Measurements from ENCODE around the gene HLA-DPA1.

The HLA-DPA1 gene

GRCh38 chr6:33073431-33073871 lies at the start of gene HLA-DPA1:
Gene HLA-DPA1, minus strand, starts transcription at chr6:33073649.
- no peaks in the 10 kb centered on the region for H3K27me3 Mint-ChIP-seq
- H3K4me3 Mint-ChIP-seq = peak within 1 kb of the TSS; percentile 73 to 74
- H3K9me3 Mint-ChIP-seq = no peaks in the 10 kb centered on the region
- H3K4me1 Mint-ChIP-seq = peaks cover 50% of the 10 kb centered on the region
- H3K27ac Mint-ChIP-seq = peak within 1 kb of the TSS; percentile 29 to 45
- DNase-seq (peak; percentile 33 to 35), ATAC-seq (peak; percentile 75)

GRCh38 chr6:33123181-33123580 lies 49.7 kb upstream of the HLA-DPA1 start:
- Mint-ChIP-seq H3K27me3 (peaks cover 16% of the 10 kb centered on the region), H3K4me1 (peaks cover 4% of the 10 kb centered on the region), H3K27ac (no peak overlapping the region), H3K4me3 (no peak overlapping the region), H3K9me3 (peaks cover 5 to 11% of the 10 kb centered on the region in 2 donors)
- DNase-seq (no peak), ATAC-seq (no peak)

- DNase-seq (no peak), ATAC-seq (no peak)
- H3K27ac Mint-ChIP-seq = no peak overlapping the region
- H3K9me3 Mint-ChIP-seq = peaks cover 5 to 11% of the 10 kb centered on the region in 2 donors
- no peak overlapping the region for H3K4me3 Mint-ChIP-seq
- peaks cover 22% of the 10 kb centered on the region for H3K4me1 Mint-ChIP-seq
- H3K27me3 Mint-ChIP-seq = peaks cover 31% of the 10 kb centered on the region
These were observed 46.6 kb upstream of the HLA-DPA1 start for GRCh38 chr6:33120001-33120400.

GRCh38 chr6:33118525-33119123 lies 45.2 kb upstream of the HLA-DPA1 start:
- peaks cover 45% of the 10 kb centered on the region for H3K27me3 Mint-ChIP-seq
- no peak overlapping the region for H3K4me3 Mint-ChIP-seq
- ATAC-seq (peak; percentile 66), DNase-seq (no peak)
- H3K9me3 Mint-ChIP-seq = peaks cover under 1 to 2% of the 10 kb centered on the region in 2 donors
- no peak overlapping the region for H3K27ac Mint-ChIP-seq
- peaks cover 28% of the 10 kb centered on the region for H3K4me1 Mint-ChIP-seq

GRCh38 chr6:33117811-33118277 lies 44.4 kb upstream of the HLA-DPA1 start:
- DNase-seq (no peak), ATAC-seq (no peak)
- peak overlapping the region in 1 of 2 donors; percentile 53 for H3K4me3 Mint-ChIP-seq
- H3K4me1 Mint-ChIP-seq = peaks cover 31% of the 10 kb centered on the region
- H3K27me3 Mint-ChIP-seq = peaks cover 52% of the 10 kb centered on the region
- H3K27ac Mint-ChIP-seq = no peak overlapping the region
- no peaks in the 10 kb centered on the region for H3K9me3 Mint-ChIP-seq

GRCh38 chr6:33116841-33117711 lies 43.6 kb upstream of the HLA-DPA1 start:
- peaks cover 60% of the 10 kb centered on the region for H3K27me3 Mint-ChIP-seq

GRCh38 chr6:33116417-33116816 lies 43.0 kb upstream of the HLA-DPA1 start:
- DNase-seq (no peak), ATAC-seq (no peak)
- Mint-ChIP-seq H3K27me3 (peaks cover 61% of the 10 kb centered on the region), H3K4me1 (peaks cover 31% of the 10 kb centered on the region), H3K27ac (no peak overlapping the region), H3K9me3 (no peaks in the 10 kb centered on the region), H3K4me3 (no peak overlapping the region)

More at GRCh38 chr6:33116841-33117711, 43.6 kb upstream of the HLA-DPA1 start:
- Mint-ChIP-seq H3K4me1 (peaks cover 31% of the 10 kb centered on the region), H3K27ac (no peak overlapping the region), H3K4me3 (peak overlapping the region; percentile 4 to 53), H3K9me3 (no peaks in the 10 kb centered on the region)
- ATAC-seq = peak; percentile 23
- DNase-seq = no peak

GRCh38 chr6:33114406-33114805 lies 41.0 kb upstream of the HLA-DPA1 start:
- Mint-ChIP-seq H3K4me1 (peaks cover 31% of the 10 kb centered on the region), H3K4me3 (no peak overlapping the region), H3K9me3 (no peaks in the 10 kb centered on the region), H3K27ac (no peak overlapping the region), H3K27me3 (peaks cover 77% of the 10 kb centered on the region)
- no peak for ATAC-seq
- no peak for DNase-seq

GRCh38 chr6:33113755-33114154 lies 40.3 kb upstream of the HLA-DPA1 start:
- Mint-ChIP-seq H3K4me1 (peaks cover 31% of the 10 kb centered on the region), H3K27ac (no peak overlapping the region), H3K4me3 (no peak overlapping the region), H3K9me3 (no peaks in the 10 kb centered on the region), H3K27me3 (peaks cover 82% of the 10 kb centered on the region)
- no peak for ATAC-seq
- no peak for DNase-seq

GRCh38 chr6:33112148-33112547 lies 38.7 kb upstream of the HLA-DPA1 start:
- H3K4me1 Mint-ChIP-seq = peaks cover 18% of the 10 kb centered on the region

GRCh38 chr6:33108307-33108706 lies 34.9 kb upstream of the HLA-DPA1 start:
- peaks cover 9 to 12% of the 10 kb centered on the region in 2 donors for H3K9me3 Mint-ChIP-seq
- peaks cover 79% of the 10 kb centered on the region for H3K27me3 Mint-ChIP-seq
- H3K27ac Mint-ChIP-seq = no peak overlapping the region
- ATAC-seq (no peak), DNase-seq (no peak)
- no peak overlapping the region for H3K4me3 Mint-ChIP-seq
- H3K4me1 Mint-ChIP-seq = no peaks in the 10 kb centered on the region

More at GRCh38 chr6:33112148-33112547, 38.7 kb upstream of the HLA-DPA1 start:
- DNase-seq (no peak), ATAC-seq (peak; percentile 96)
- Mint-ChIP-seq H3K27me3 (peaks cover 83% of the 10 kb centered on the region), H3K9me3 (no peaks in the 10 kb centered on the region), H3K4me3 (no peak overlapping the region), H3K27ac (no peak overlapping the region)

GRCh38 chr6:33107641-33108040 lies 34.2 kb upstream of the HLA-DPA1 start:
- peaks cover 73% of the 10 kb centered on the region for H3K27me3 Mint-ChIP-seq
- H3K9me3 Mint-ChIP-seq = peaks cover 9 to 12% of the 10 kb centered on the region in 2 donors
- H3K27ac Mint-ChIP-seq = no peak overlapping the region
- no peak for ATAC-seq
- no peaks in the 10 kb centered on the region for H3K4me1 Mint-ChIP-seq
- H3K4me3 Mint-ChIP-seq = no peak overlapping the region
- no peak for DNase-seq

- DNase-seq (no peak), ATAC-seq (no peak)
- Mint-ChIP-seq H3K27ac (no peak overlapping the region), H3K4me1 (no peaks in the 10 kb centered on the region), H3K4me3 (no peak overlapping the region), H3K9me3 (peaks cover 9 to 20% of the 10 kb centered on the region in 2 donors), H3K27me3 (peaks cover 66% of the 10 kb centered on the region)
These were observed 32.7 kb upstream of the HLA-DPA1 start for GRCh38 chr6:33105916-33106871.

GRCh38 chr6:33105386-33105785 lies 31.9 kb upstream of the HLA-DPA1 start:
- no peak for ATAC-seq
- Mint-ChIP-seq H3K9me3 (peaks cover 15 to 28% of the 10 kb centered on the region in 2 donors), H3K27me3 (peaks cover 59% of the 10 kb centered on the region), H3K4me1 (no peaks in the 10 kb centered on the region), H3K4me3 (no peak overlapping the region), H3K27ac (no peak overlapping the region)
- DNase-seq = no peak

GRCh38 chr6:33104887-33105286 lies 31.4 kb upstream of the HLA-DPA1 start:
- no peak overlapping the region for H3K27ac Mint-ChIP-seq
- DNase-seq (no peak), ATAC-seq (no peak)
- peaks cover 18 to 33% of the 10 kb centered on the region in 2 donors for H3K9me3 Mint-ChIP-seq
- H3K27me3 Mint-ChIP-seq = peaks cover 54% of the 10 kb centered on the region
- H3K4me1 Mint-ChIP-seq = no peaks in the 10 kb centered on the region
- no peak overlapping the region for H3K4me3 Mint-ChIP-seq
